Islet precursor cell (in vitro differentiated cells): Measurements from ENCODE around the gene TJP3.

Experiments
- DNase-seq: peaks from one replicate; pipeline ENCODE4 v3.0.0-alpha.2; 2018

Gene TJP3

GRCh38 chr19:3716147-3716668 lies 8.0 kb downstream of the TJP3 start:
- no peak for DNase-seq

DNA sequence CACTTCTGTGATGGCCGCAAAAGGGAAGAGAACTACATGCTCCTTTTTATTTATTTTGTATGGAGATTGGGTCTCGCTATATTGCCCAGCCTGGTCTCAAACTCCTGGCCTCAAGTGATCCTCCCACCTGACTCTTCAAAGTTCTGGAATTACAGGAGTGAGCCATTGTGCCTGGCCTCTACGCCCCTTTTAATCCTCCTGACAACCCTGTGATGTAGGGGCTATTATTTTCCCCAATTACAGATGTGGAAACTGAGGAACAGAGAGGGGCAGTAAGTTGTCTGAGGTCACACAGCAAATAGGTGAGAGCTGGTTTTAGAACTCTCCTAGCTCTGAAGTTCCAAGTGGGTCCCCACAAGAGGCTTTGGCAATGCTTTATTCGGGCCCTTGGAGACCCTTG lies 11.7 kb downstream of the TJP3 start:
- DNase-seq, result no peak

GRCh38 chr19:3720349-3720917 lies 12.2 kb downstream of the TJP3 start:
- DNase-seq, result no peak

GRCh38 chr19:3721131-3721886 lies 13.1 kb downstream of the TJP3 start:
- peak; percentile 98 for DNase-seq

DNA sequence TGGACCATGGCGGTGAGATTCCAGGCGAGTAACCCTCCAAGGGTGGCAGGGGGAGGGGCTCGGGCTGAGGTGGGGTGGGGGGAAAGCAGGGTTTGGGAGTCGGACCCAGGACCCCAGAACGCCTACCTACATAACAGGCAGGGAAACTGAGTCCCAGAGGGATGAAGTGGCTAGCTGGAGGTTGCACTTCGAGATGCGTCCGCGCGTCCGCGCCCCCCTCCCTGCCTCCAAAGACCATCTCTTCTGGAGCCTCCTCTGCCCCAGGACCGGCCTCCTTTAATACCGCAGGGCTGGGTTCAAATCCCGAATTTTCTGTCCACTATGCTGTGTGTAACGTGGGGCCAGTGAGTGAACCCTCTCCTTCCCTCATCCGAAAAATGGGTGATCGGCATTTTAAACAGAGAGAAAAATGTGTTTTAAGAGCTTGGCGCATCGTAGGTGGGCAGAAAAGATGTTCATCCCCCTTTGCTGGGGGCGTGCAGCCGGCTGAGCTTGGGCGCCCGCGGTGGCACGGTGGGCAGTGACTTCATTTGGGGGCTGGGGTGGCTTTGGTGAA lies 13.8 kb downstream of the TJP3 start:
- no peak for DNase-seq

DNA sequence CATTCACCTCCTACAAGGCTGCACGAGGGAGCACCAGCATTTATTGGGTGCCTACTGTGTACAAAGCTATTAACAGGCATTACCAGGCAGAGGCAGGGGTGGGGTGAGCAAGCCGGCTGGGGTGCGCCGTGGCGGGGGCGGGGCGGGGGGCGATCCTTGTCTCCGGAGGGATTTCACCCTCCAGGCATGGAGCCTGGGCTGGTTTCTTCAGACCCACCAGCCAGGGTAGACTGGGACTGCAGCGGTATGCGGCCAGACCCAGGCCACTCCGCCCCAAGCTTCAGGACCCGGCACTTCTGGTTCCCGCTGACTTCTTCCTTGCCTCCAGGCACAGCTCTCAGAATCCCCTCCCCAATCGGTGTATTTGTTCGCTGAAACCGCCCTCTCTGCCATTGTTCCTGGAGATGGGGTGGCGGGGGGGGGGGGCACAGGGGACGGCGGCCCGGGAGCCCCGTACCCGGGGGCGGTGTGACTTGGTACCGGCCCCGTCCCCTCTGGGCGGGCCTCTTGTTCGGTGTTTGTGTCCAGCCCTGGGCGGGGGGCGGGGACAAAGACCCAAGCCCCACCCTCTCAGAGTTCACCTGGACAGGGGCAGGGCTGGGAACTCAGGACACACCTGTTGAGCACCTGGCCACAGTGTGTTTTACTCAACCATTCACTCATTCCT lies 14.4 kb downstream of the TJP3 start:
- DNase-seq, result peak; percentile 88

- DNase-seq, result no peak
These were observed 14.9 kb downstream of the TJP3 start for GRCh38 chr19:3723110-3723488.

DNA sequence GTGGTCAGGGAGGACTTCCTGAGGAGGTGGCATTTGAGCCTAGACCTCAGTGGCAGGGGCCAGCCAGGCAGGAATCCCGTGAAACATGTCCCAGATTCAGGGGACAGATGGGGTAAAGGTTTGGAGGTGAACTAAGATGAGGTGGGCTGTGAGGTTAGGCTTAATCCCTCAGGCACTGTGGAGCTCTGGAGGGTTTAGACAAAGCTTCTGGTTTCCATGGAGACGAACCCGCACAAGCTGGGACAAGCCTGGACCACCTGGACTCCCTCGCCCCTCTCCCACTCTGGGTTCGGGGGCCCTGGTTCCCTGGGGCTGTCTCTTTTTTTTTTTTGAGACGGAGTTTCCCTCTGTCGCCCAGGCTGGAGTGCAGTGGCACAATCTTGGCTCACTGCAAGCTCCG lies 15.7 kb downstream of the TJP3 start:
- DNase-seq, result no peak

DNA sequence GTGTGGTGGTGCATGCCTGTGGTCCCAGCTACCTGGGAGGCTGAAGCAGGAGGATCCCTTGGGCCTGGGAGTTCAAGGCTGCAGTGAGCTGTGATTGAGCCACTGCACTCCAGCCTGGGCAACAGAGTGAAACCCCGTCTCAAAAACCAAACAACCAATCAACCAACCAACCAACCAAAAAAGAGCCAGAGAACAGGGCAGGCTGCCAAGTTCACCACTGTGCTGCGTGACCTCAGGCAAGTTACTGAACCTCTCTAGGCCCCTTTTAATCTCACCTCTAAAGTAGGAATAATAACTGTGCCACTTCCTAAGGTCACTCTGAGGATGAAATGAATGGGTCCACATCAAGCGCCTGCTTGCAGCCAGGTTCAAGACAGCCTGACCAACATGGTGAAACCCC lies 16.9 kb downstream of the TJP3 start:
- DNase-seq, result no peak

DNA sequence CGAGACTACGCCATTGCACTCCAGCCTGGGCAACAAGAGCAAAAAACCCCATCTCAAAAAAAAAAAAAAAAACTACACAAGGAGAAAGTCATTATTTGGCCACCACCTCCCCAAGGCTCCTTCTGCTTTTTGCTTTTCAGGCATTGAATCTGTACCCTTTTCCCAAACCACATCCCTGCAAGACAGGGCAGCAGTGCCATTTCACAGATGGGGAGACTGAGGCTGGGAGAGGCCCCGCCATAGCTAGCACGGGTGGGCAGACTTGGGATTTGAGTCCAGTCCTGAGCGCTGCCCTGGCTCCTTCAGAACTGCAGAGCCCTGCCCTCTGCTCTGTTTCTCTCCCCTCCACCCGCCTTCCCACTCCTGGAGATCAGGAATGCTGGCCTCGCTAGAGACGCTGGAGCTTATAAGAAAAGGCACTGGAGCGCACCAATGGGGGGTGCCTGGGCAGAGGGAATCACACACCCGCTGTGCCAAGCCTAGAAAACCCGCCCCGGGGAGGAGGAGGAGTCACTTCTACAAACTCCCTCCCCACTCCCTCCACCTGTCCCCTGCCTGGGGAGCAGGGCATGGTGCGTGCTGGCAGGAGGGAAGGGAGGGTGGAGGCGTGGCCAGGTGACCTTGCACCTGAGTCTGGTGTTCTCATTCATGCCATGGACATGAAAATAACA lies 17.6 kb downstream of the TJP3 start:
- no peak for DNase-seq

GRCh38 chr19:3730457-3730958 lies 22.3 kb downstream of the TJP3 start:
- no peak for DNase-seq

DNA sequence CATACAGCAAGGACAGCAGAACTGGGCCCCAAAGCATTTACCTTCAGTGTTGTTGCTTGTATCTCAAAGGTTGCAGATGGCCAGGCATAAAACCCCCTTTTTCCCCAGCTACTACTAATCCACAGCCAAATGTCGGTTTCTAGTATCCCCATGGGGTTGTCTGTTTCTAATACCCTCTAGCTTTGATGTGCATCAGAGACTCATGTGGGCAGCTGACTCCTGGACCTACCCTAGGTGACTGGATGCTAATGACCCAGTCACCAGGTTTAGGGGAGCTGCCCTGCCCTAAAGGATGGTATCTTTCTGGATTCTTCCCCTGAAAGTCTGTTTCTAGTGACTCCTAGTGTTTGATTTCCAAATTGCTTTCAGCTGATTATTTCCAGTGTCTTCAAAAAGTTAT lies 23.9 kb downstream of the TJP3 start:
- DNase-seq, result no peak

GRCh38 chr19:3733549-3734309 lies 25.5 kb downstream of the TJP3 start:
- no peak for DNase-seq

DNA sequence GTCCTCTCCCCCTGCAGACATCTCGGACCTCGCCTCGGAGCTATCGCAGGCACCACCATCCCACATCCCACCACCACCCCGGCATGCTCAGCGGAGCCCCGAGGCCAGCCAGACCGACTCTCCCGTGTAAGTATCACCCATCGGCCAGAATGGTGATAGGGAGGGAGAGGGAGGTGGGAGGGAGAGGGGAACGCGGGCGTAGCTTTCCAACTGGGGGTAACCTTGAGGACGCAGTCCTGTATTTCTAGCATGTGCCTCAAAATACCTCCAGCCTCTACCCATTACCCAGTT lies 26.1 kb downstream of the TJP3 start:
- no peak for DNase-seq

GRCh38 chr19:3736106-3736724 lies 28.0 kb downstream of the TJP3 start:
- DNase-seq, result no peak

- DNase-seq, result no peak
These were observed 29.5 kb downstream of the TJP3 start for GRCh38 chr19:3737487-3738205.

DNA sequence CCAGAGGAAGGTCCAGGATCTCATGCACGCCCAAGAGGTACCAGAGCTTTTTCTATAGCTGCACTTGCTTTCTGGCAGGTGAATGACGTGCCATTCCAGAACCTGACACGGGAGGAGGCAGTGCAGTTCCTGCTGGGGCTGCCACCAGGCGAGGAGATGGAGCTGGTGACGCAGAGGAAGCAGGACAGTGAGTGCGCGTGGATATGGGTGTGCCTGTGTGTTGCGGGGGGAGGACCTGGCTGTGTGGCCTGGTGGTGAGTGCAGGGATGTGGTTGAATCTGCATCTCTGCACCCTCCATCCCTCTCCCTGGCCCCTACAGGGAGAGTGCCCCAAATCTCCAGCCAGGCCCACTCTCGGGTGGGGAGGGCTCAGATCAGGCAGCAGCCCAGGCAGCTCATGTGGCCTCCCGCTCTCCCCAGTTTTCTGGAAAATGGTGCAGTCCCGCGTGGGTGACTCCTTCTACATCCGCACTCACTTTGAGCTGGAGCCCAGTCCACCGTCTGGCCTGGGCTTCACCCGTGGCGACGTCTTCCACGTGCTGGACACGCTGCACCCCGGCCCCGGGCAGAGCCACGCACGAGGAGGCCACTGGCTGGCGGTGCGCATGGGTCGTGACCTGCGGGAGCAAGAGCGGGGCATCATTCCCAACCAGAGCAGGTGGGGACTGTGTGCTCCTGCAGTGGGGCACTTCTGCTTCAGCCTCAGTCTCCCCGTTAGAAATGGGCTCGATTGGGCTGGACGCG lies 30.5 kb downstream of the TJP3 start:
- DNase-seq, result no peak

- no peak for DNase-seq
These were observed 32.2 kb downstream of the TJP3 start for GRCh38 chr19:3740431-3740830.

DNA sequence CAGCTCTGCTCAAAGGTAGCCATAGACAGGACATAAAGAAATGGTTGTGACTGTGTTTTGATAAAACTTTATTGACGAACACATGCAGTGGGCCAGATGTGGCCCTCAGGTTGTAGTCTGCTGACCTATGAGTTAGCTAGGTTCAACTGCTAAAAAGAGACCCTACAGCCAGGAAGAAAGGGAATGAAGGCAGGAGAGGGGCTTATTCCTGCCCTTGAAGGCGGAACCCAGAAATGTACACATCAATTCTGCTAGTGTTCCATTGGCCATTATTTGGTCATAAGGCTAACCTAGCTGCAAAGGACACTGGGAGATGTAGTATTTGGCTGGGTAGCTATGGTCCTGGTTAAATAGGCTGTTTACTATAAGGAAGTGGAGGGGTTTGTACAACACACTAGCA lies 35.3 kb downstream of the TJP3 start:
- no peak for DNase-seq

GRCh38 chr19:3745363-3746045 lies 37.3 kb downstream of the TJP3 start:
- no peak for DNase-seq
